ENCODE measurements around the gene PPM1E. TPM values are rescaled to one million over a fixed set of nuclear protein-coding genes. Genes with fewer than 3 reads are reported as not detected.

Gene PPM1E
- total RNA-seq, 3 donors from 2014 or later (not counting 1 experiment from before 2014, with no cell fraction given) = not detected

DNA sequence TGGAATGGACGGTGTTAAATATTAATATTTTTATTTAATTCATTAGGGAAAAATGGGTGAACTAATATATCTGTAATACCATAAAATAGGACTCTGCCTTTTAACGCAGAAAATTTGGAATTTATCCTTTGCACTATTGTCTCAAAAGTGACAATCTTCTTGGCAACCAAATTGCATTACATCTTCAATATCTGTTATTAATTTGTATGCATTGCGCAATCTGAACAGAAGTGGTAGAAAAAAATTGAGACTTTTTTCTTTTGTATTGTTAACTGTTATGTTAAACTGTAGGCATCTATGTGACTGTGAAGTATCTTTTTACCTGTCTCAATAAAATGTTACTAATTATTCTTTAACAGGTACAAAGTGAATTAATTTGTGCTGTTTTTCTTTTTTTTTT is 55.6 kb downstream of the PPM1E start:
- TF ChIP-seq CTCF (IDR thresholded peaks at IDR 0.05) = no peak
- ATAC-seq = no peak
- Histone ChIP-seq H3K27me3 (ENCODE audit: control insufficient read depth, insufficient read depth, low read length) (no peaks in the 10 kb centered on the region), H3K4me3 (ENCODE audit: low read length) (no peak overlapping the region), H3K36me3 (ENCODE audit: control insufficient read depth, insufficient read depth, low read length) (no peaks in the 10 kb centered on the region), H3K9me3 (ENCODE audit: control insufficient read depth, insufficient read depth, low read length) (no peaks in the 10 kb centered on the region), H3K4me1 (ENCODE audit: control insufficient read depth, insufficient read depth, low read length) (no peaks in the 10 kb centered on the region), H3K27ac (ENCODE audit: low read length) (no peak overlapping the region)
- Mint-ChIP-seq H3K36me3 (no peaks in the 10 kb centered on the region), H3K4me1 (no peaks in the 10 kb centered on the region), H3K9me3 (no peaks in the 10 kb centered on the region), H3K27me3 (ENCODE audit: low read depth in 2 of 2) (peaks cover 16 to 20% of the 10 kb centered on the region in 2 donors), H3K27ac (no peak overlapping the region), H3K4me3 (no peak overlapping the region)
- no peak for DNase-seq
- intact Hi-C loops (cut with micrococcal nuclease) = no loop called here
- WGBS (ENCODE audit: insufficient coverage) = no CpG with 5 or more reads among the region's 3 CpGs

GRCh38 chr17:58813712-58814111 is 58.1 kb downstream of the PPM1E start:
- Histone ChIP-seq H3K9me3 (ENCODE audit: control insufficient read depth, insufficient read depth, low read length) (no peaks in the 10 kb centered on the region), H3K4me1 (ENCODE audit: control insufficient read depth, insufficient read depth, low read length) (no peaks in the 10 kb centered on the region), H3K27ac (ENCODE audit: low read length) (no peak overlapping the region), H3K4me3 (ENCODE audit: low read length) (no peak overlapping the region), H3K36me3 (ENCODE audit: control insufficient read depth, insufficient read depth, low read length) (no peaks in the 10 kb centered on the region), H3K27me3 (ENCODE audit: control insufficient read depth, insufficient read depth, low read length) (no peaks in the 10 kb centered on the region)
- H3K4me3 Mint-ChIP-seq = no peak overlapping the region
- no peak overlapping the region for H3K27ac Mint-ChIP-seq
- H3K36me3 Mint-ChIP-seq = no peaks in the 10 kb centered on the region
- no peaks in the 10 kb centered on the region for H3K4me1 Mint-ChIP-seq
- ATAC-seq = no peak
- intact Hi-C loops (cut with micrococcal nuclease) = no loop called here
- no peak for TF ChIP-seq CTCF (IDR thresholded peaks at IDR 0.05)
- H3K27me3 Mint-ChIP-seq (ENCODE audit: low read depth in 2 of 2) = peaks cover 7 to 10% of the 10 kb centered on the region in 2 donors
- no peak for DNase-seq
- H3K9me3 Mint-ChIP-seq = no peaks in the 10 kb centered on the region

- no peak overlapping the region for H3K4me3 Mint-ChIP-seq
- no peak for TF ChIP-seq CTCF (IDR thresholded peaks at IDR 0.05)
- no peaks in the 10 kb centered on the region for H3K36me3 Mint-ChIP-seq
- peaks cover 12 to 20% of the 10 kb centered on the region in 2 donors for H3K27me3 Mint-ChIP-seq (ENCODE audit: low read depth in 2 of 2)
- ATAC-seq (no peak), DNase-seq (no peak)
- Histone ChIP-seq H3K27me3 (ENCODE audit: control insufficient read depth, insufficient read depth, low read length) (no peaks in the 10 kb centered on the region), H3K4me1 (ENCODE audit: control insufficient read depth, insufficient read depth, low read length) (no peaks in the 10 kb centered on the region), H3K9me3 (ENCODE audit: control insufficient read depth, insufficient read depth, low read length) (no peaks in the 10 kb centered on the region), H3K4me3 (ENCODE audit: low read length) (no peak overlapping the region), H3K27ac (ENCODE audit: low read length) (no peak overlapping the region), H3K36me3 (ENCODE audit: control insufficient read depth, insufficient read depth, low read length) (no peaks in the 10 kb centered on the region)
- H3K4me1 Mint-ChIP-seq = no peaks in the 10 kb centered on the region
- no peaks in the 10 kb centered on the region for H3K9me3 Mint-ChIP-seq
- intact Hi-C loops (cut with micrococcal nuclease) = no loop called here
- 89% methylated on average over 2 of the region's 4 CpGs for WGBS (ENCODE audit: insufficient coverage)
- no peak overlapping the region for H3K27ac Mint-ChIP-seq
Measured at GRCh38 chr17:58818654-58819053, 63.0 kb downstream of the PPM1E start.
